Esophagus squamous epithelium (tissue), 5 donors: Measurements from ENCODE around the gene SCML1. TPM values are rescaled to one million over a fixed set of nuclear protein-coding genes. Genes with fewer than 3 reads are reported as not detected.
A peak's percentile ranks its signal among the peaks of the same experiment; 100 is the strongest.

Experiments
- DNase-seq: peaks from one replicate; lab custom pipeline; 2025; lab: John Stamatoyannopoulos, UW
- H3K27ac ChIP-seq, 4 donors: fragments of 200-600 bp; sonication (generic); one replicate each; pipeline ENCODE4 v1.5.1; 2016 to 2019; ENCODE audit warnings: mild to moderate bottlenecking in 1 of 4
- H3K27me3 ChIP-seq, 4 donors: fragments of 200-600 bp; sonication (generic); 1 replicate in 3 of 4; 2 replicates in 1 of 4; pipeline versions ENCODE4 v1.5.1 to v1.6.0; 2017 to 2021; ENCODE audit warnings: antibody characterized with exemption in 1 of 4
- H3K36me3 ChIP-seq, 3 donors: fragments of 200-600 bp; sonication (generic); one replicate each; pipeline ENCODE4 v1.5.1; 2016 to 2019
- H3K4me1 ChIP-seq, 3 donors: fragments of 200-600 bp; sonication (generic); one replicate each; pipeline ENCODE4 v1.5.1; 2017 to 2019
- H3K4me3 ChIP-seq, 4 donors: fragments of 200-600 bp; sonication (generic); 1 replicate in 3 of 4; 2 replicates in 1 of 4; pipeline ENCODE4 v1.5.1; 2016 to 2019; ENCODE audit warnings: mild to moderate bottlenecking in 2 of 4, moderate library complexity in 1 of 4
- H3K9me3 ChIP-seq, 3 donors: fragments of 200-600 bp; sonication (generic); one replicate each; pipeline ENCODE4 v1.5.1; 2016 to 2019
- CTCF ChIP-seq, 6 experiments: fragments of 450-650 bp in 4 of 6; fragments of 200-600 bp in 2 of 6; sonication (generic) in 2 of 6; IDR thresholded peaks; one replicate each; pipeline ENCODE4 v1.5.1; 2016 to 2019; ENCODE audit warnings: antibody characterized with exemption in 6 of 6, mild to moderate bottlenecking in 4 of 6, moderate library complexity in 4 of 6
- POLR2A ChIP-seq, 4 donors: fragments of 450-650 bp; IDR thresholded peaks; one replicate each; pipeline ENCODE4 v1.6.1; 2017; ENCODE audit warnings: antibody characterized with exemption in 4 of 4, mild to moderate bottlenecking in 4 of 4, moderate library complexity in 3 of 4
- WGBS, 2 donors: methylation state at CpG; one replicate each; pipeline ENCODE4 v1.1.5; 2018; 5-methylcytosine and 5-hydroxymethylcytosine counted together
- intact Hi-C: fragments of 100-400 bp; cut with DNase I; formaldehyde crosslinking; loops from one replicate; pipeline ENCODE4 v1.15.0; 2022
- total RNA-seq, 4 donors: library from RNA; depleted of rRNA; stranded (reverse); fragments of >200 nt; gene quantifications; one replicate each; pipeline ENCODE4 v1.1.0, GENCODE V29; 2016
- donor health status: DM: yes; HTN: yes; CAD: no.

The SCML1 gene
- total RNA-seq, 4 donors from 2014 or later: 2.6 to 11.8 (median 7.5) TPM

- Histone ChIP-seq H3K36me3 (no peaks in the 10 kb centered on the region), H3K4me3 (peak overlapping the region; percentile 42 to 65 (median 62)), H3K9me3 (no peaks in the 10 kb centered on the region), H3K27me3 (no peaks in the 10 kb centered on the region), H3K27ac (peak overlapping the region; percentile 87 to 94 (median 92)), H3K4me1 (peaks cover 0 to 15% (median 0%) of the 10 kb centered on the region in 3 donors)
- DNase-seq: no peak
- 67% methylated on average over 15 of the region's 15 CpGs; no CpG with 5 or more reads in 1 of the 2 donors for WGBS, 2 donors
- TF ChIP-seq POLR2A (IDR thresholded peaks at IDR 0.05) (no peak), CTCF (IDR thresholded peaks at IDR 0.05) (no peak)
- intact Hi-C loops: no loop called here
Measured at GRCh38 chrX:17737710-17737985, 355 bp downstream of the SCML1 start.

- H3K9me3 ChIP-seq: no peaks in the 10 kb centered on the region
- intact Hi-C loops: no loop called here
- H3K27me3 ChIP-seq: no peaks in the 10 kb centered on the region
- no peak for TF ChIP-seq POLR2A (IDR thresholded peaks at IDR 0.05)
- no peak for TF ChIP-seq CTCF (IDR thresholded peaks at IDR 0.05)
- H3K4me3 ChIP-seq: peak overlapping the region; percentile 42 to 65 (median 62)
- peaks cover 0 to 15% (median 0%) of the 10 kb centered on the region in 3 donors for H3K4me1 ChIP-seq
- WGBS, 2 donors: 0 to 34% methylated on average over 15 to 31 of the region's 45 CpGs
- H3K36me3 ChIP-seq: no peaks in the 10 kb centered on the region
- peak overlapping the region; percentile 87 to 94 (median 92) for H3K27ac ChIP-seq
- DNase-seq: no peak
Measured at GRCh38 chrX:17737986-17738713, 857 bp downstream of the SCML1 start.

GRCh38 chrX:17738737-17739535 lies 1.6 kb downstream of the SCML1 start:
- intact Hi-C loops: no loop called here
- H3K9me3 ChIP-seq: no peaks in the 10 kb centered on the region
- 18 to 39% methylated on average over 6 of the region's 6 CpGs for WGBS, 2 donors
- DNase-seq: no peak
- no peak for TF ChIP-seq CTCF (IDR thresholded peaks at IDR 0.05)
- TF ChIP-seq POLR2A (IDR thresholded peaks at IDR 0.05): no peak
- H3K4me1 ChIP-seq: peaks cover 0 to 15% (median 0%) of the 10 kb centered on the region in 3 donors
- peak overlapping the region; percentile 42 to 65 (median 62) for H3K4me3 ChIP-seq
- no peaks in the 10 kb centered on the region for H3K36me3 ChIP-seq
- no peaks in the 10 kb centered on the region for H3K27me3 ChIP-seq
- H3K27ac ChIP-seq: peak overlapping the region in 3 of 4 donors; percentile 92 to 94 (median 93)

- intact Hi-C loops: no loop called here
- no peak for DNase-seq
- Histone ChIP-seq H3K9me3 (no peaks in the 10 kb centered on the region), H3K27me3 (no peaks in the 10 kb centered on the region), H3K4me3 (no peak overlapping the region), H3K27ac (no peak overlapping the region), H3K36me3 (no peaks in the 10 kb centered on the region), H3K4me1 (peaks cover 0 to 15% (median 0%) of the 10 kb centered on the region in 3 donors)
- no peak for TF ChIP-seq CTCF (IDR thresholded peaks at IDR 0.05)
- TF ChIP-seq POLR2A (IDR thresholded peaks at IDR 0.05): no peak
- 66 to 87% methylated on average over 8 to 11 of the region's 11 CpGs for WGBS, 2 donors
Measured at GRCh38 chrX:17740137-17741122, 3.1 kb downstream of the SCML1 start.
